HG02973 (cell line): ENCODE data around the gene ZNF341.
"Not testable (repeated sequence)": the region's sequence is repeated elsewhere in the genome, so short reads cannot be mapped to it uniquely, and the experiment has no call there.

Source experiments
- ATAC-seq: cut with Tn5 transposase; IDR thresholded peaks from one replicate; pipeline ENCODE4 v1.9.1; 2021; ENCODE audit warnings: moderate library complexity; ENCODE audit not compliant: unreplicated experiment

Gene ZNF341

DNA sequence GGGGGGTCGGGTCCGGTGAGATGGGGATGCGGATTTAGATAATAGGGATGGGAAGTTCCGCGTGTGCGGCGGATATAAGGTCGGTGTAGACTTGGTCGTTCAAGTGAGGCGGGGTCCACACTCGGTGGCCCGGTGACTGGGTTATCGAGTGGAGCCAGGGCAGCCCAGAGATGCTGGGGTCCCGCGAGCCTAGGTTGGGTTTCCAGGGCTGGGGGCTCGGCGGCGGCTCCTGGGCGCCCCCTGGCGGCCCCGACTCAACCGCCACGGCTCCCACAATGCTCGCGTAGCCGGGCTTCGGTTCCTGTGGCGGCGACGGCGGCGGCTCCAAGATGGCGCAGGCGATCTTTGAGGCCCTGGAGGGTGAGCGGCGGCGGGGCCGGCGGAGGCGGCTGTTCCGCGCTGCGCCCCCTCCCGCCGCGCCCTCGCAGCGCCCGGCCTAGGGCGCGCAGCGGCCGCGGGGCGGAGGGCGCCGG is at the start of gene ZNF341:
Gene ZNF341, plus strand, starts transcription at position 304 of the 473 bp plus-strand sequence. Its CDS starts 26 bp downstream, at position 330.
- peak; percentile 61 for ATAC-seq

DNA sequence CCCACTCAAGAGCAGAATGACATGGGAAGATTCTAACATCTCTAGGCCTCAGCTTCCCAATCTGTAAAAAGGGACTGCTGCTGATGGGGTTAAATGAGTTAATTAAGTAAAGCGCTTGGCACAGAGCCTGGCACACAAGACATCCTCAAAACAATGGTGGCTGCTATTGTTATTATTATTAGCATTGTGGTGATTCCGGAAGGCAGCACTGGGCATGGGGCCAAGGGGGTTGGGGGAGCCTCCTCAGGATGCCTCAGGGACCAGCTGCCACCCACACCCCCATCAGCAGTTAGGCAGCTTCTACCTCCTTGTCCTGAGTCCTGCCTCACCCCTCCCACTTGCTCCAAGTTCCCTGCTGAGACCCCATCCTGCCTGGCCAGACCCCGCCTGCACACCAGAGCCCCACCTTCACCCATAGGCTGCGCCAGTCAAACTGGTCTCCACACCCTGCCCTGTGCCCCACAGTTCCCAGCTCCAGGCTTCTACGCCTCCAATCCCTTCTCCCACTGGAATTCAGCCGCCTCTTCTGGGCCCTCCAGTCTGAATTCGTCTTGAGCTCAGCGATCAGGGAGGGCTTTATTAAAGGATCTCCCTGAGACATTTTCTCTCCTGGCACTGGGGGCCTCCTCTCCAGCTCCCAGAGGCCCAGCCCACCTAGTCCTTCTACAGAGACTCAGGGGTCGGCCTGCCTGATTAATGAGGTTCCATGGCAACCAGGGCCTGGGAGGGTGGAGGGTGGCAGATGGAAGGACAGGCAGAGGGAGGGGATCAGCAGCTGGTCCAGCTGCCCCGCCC is 47.1 kb upstream of the ZNF341 start:
- no peak for ATAC-seq

DNA sequence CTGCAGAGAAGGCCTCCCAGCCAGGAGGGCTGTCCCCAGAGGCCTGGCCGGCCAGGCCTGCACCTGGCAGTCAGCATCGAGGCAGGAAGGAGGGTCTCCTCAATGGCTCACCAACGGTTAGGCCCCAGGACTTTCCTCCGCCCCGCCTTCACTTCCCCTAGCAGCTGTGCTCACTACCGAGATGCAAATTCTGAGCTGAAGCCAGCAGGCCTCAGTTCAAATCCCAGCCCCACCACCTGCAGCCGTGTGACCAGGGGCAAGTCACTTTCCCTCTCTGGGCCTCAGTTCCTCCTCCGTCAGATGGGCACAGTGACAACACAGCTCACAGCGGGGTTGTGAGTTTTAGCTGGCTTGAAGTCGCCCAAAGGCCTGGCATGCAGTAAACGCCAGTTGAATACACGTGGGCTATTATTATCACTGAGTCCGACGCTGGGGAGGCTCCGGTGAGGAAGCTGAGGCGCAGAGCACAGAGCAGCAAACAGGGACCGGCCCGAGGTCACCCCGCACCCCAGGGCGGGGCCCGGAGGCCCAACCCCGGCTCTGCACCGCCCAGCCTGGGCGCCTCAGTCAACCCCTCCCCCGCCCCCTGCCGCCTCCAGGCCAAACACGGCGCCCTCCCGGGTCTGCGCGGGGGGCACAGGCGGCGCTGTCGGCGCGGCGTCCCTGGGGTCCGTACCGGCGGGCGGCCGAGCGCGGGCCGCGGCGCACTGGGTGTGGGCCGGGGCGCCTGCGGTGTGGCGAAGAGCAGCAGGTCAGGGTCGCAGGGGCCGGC is 46.3 kb upstream of the ZNF341 start:
- peak; percentile 35 for ATAC-seq

DNA sequence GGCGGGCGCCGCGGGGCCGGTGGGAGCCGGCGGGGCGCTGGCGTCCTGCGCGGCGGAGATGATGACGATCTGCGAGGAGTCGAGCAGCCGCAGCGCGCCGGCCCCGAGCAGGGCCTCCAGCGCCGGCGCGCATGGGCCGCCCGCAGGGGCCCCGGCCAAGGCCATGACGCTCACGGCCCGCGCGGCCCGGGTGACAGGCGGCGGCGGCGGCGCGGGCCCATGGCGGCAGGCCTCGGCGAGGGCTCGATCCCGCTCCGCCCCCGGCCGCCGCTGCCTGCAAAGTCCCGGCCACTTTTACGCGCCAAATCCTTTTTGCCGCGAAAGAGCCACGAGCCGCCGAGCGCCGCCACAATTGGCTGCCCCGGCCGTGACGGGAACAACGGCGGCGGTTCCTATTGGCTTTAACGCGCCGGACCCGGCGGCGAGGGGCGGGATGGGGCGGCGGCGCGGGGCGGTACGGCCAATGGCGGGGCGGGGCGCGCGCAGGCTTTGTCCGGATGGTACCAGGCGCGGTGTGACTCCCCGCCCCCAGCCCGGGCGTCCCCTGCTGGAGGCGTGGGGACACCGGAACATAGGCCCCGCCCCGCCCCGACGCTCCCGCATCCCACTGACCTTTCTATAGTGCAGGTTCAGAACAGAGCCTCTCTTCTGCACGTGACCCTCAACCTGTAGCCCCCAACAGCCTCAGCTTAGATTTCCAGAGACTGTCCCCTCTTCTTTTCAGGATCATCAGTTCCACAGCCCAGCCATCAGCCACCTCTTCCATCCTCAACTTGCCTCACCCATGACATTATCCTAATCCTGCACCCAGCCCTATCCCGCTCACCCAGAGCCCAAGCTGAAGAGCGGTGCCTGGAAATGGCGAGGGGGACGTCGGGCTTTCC is 45.5 kb upstream of the ZNF341 start, which contains the start of gene E2F1:
Gene E2F1, minus strand, starts transcription at position 286 of the 884 bp plus-strand sequence. Its CDS starts 121 bp downstream, at position 165.
- peak; percentile 65 for ATAC-seq

DNA sequence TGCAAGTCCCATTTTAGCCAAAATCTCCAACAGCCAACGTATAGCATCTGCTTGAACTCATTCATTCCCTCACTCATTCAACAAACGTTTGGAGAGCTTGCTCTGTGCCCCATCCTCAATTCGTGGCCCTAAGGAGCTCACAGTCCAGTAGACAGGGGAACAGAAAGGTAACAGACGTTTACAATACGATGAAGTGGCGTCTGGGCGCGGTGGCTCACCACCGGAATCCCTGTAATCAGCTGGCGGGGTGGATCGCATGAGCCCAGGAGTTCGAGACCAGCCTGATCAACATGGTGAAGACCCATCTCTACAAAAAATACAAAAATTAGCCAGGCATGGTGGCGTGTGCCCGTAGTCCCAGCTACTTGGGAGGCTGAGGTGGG is 44.8 kb upstream of the ZNF341 start:
- ATAC-seq: no peak

DNA sequence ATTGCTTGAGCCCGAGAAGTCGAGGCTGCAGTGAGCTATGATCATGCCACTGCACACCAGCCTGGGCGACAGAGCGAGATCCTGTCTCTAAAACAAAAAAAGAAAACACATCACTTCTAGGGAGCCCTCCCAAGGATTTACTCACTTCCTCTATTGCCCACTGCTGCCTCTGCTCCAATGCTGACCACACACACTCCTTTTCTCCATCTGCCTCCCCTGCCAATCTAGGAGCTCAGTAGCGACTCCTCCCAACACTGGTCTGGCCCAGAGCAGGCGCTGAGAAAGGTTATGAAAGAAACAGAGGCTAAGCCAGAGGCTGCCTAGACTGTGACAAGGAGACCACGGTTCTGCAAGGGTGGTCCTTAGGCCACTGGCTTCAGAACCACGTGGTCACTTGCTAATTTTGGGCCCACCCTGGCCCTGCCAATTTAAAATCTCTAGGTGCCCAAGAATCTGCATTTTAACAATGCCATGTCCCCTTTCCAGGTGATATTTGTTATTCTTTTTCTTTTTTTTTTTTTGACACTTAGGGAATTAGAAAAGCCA is 44.4 kb upstream of the ZNF341 start:
- no peak for ATAC-seq

DNA sequence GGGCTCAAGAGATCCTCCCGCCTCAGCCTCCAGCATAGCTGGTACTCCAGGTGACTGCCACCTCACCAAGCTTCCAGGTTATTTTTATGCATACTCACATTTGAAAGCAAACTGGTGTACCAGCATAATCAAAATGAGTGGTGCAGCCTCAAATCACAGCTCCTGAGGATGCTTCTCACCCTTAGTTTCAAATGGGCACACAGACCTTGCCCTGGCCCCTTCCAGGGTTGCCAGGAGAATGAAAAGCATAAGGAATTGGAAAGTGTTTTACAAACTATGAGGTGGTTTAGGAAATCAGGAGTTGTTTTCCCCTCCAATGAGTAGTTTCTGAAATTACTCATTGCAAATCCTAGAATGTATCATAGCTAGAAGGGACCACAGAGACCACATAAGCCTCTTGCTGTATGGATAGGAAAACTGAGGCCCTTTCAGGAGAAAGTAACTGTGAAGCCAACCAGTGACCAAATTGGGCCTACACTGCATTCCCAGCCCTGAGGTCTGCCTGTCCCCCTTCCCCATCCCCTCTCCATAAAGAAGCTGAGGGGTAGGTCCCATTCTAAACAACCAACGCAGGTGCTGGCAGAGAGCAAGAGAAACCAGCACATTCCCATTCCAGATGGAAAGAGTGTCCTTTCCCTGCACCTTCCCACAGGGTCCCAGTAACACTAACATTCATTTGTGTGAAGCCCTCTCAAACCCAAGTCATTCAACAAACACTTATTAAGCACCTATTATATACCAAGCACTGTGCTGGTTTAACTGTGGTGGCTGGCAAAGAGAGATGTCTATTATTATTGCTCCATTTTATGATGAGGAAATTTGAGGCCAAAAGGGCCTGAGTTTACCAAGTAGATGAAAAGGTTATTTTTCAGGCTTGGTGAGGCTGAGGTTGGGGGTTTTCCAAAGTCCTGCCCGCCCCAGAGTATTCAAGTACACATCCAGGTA is 43.5 kb upstream of the ZNF341 start:
- ATAC-seq: no peak

DNA sequence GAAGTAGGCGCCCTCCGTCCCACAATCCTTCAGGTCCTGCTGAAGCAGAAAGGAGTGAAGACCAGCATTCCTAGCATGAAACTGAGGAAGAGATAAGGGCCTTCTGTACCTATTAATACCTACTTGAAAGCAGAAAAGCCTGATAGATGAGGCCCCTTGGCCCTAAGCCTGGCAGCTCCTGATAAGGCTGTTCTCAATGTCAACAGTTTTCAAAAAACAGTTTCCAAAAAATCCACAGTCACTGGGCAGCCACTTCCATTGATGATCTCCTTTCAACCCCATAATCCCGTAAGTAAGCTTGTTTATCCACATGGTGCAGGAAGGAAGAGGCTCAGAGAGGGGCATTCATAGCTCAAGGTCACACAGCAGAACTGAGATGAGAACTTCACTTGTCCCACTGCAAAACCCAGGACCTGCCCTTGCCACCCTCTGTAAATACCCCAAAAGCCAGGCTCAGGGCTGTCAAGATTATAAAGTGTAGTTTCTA is 42.8 kb upstream of the ZNF341 start:
- no peak for ATAC-seq

DNA sequence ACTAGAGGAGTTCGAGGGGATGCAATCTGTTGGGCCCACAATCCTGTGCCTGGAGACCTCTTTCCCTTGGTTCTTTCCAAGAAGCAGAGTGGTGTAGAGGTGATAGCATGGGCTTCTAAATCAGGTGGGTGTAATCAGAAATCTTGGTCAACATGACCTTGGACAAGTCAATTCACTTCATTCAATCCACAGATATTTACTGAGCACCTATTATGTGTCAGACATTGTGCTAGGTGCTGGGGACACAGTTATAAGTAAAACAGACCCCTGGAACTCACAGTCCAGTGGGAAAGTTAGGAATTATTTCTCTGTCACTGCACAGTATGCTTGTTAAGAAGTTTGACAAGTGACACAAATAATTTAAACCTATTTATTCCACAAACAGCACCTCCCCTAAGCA is 42.3 kb upstream of the ZNF341 start:
- ATAC-seq: no peak

DNA sequence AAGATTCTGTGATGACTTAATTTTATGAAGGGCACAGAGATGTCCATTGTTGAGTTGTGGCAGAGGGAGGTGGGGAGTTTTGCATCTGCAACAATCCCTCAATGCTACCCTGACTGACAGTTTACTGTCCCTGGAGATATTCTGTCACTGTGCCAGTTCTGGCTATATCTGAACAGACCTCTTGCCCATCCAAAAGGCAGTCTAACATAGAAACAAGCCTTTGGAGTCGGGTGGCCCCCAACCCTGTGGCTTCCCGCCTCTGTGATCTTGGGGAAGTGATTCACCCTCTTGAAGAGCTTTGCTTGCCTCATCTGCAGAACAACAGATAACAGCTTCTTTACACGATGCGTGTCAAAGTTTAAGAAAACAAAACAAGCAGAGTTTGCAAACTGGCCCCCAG is 41.8 kb upstream of the ZNF341 start:
- ATAC-seq: no peak

DNA sequence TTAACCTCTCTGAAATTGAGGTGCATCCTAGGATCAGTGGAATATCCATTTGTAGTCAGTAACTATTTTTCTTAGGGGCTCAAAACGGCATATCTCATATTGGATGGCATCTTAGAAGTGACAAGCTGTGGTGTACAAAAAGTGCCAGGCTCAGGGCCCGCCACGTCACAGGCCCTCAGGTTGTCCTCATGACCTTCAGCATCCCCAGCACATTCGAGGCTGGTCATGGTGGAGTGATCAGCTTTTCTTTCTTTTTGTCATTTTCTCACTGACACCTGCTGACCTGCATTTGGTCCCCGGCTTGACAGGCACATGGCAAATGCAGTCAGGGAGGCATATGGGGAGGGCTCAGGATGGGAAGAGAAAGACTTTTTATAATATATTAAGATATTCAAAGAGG is 38.5 kb upstream of the ZNF341 start:
- no peak for ATAC-seq

DNA sequence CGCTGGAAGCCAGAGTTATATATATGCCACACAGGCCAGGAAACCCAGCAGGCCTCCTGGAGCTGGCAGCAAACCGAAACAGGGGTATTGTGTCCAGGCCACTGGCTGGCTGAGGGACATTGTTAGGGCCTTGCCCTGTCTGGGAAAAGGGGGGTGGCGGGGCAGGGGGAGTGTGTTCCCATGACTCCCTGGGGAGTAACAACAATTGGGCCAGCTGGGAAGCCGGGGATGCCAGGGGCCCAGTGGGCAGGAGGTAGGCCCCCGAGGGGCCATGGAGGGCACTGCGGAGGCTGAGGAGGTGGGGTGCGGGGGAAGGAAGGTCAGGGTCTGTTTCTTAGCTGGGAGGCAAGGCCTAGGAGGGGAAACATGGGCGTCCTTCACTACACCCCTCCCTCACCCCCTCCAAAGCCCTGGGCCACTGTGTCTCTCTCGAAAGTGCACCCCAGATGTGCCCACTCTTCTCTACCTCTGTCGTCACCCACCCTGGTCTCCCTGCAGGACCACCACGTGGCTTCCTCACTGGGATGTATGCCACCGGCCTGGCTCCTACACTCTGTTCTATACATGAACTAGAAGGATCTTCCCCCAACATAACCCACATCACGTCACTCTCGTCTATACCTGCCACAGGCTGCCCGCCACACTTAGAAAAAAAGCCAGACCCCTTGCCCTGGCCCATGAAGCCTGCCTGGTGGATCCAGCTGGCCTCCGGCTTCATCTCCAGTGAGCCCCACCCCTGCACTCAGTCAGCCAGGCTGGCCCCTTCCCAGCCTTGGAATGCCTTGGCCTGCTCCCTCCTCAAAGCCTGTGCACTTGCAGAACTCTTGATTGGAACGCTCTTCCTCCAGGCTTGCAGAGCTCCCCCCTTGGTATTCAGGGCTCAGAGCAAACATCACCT is 37.8 kb upstream of the ZNF341 start:
- ATAC-seq: no peak

DNA sequence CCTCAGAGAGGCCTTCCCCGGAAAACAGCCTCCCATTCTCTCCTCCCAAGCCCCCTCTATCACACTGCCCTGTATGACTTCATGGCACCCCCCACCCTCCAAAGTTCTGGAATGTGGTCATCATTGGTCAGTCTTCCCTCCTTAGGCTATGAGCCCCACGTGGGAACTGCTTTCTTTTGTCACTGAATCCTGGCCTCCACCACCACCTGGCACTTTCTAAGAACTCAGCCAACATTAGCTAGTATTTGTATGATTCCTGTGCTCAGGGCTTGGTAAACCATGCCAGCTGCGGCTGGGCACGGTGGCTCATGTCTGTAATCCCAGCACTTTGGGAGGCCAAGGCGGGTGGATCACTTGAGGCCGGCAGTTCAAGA is 37.2 kb upstream of the ZNF341 start:
- ATAC-seq: no peak

DNA sequence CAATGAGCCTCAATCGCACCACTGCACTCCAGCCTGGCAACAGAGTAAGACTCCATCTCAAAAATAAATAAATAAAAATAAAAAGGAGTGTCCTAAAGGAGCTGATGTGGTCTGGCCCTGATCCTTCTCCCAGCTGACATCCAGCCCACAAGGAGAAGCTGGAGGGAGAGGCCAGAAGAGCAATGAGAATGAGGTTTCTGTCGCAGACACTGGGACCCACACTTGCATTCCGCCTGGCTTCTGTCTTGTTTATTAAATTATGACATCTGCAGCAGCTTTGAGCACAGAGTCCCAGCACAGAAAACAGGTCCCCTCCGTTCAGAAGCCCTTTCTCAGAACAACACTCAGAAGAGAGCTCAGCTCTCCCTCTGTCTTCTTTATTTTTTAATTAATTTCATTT is 35.3 kb upstream of the ZNF341 start:
- no peak for ATAC-seq

DNA sequence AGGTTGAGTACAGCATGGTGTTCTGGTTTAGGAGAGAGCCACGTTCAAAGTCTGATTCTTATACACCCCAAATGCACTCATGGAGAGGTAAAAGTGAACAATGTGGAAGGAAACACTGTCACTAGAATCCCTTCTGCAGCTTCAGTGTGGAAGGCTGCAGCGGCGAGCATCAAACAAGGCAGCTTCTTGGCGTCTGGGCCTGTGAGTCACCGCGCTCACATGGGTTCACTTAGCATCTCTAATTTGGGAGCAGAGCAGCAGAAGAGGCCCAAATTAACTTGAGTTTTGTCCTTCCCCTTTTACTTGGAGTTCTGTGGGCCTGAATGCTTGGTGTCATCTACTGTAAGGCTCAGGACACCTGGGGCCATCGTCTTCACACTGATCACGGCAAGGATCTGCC is 34.7 kb upstream of the ZNF341 start:
- ATAC-seq: no peak

DNA sequence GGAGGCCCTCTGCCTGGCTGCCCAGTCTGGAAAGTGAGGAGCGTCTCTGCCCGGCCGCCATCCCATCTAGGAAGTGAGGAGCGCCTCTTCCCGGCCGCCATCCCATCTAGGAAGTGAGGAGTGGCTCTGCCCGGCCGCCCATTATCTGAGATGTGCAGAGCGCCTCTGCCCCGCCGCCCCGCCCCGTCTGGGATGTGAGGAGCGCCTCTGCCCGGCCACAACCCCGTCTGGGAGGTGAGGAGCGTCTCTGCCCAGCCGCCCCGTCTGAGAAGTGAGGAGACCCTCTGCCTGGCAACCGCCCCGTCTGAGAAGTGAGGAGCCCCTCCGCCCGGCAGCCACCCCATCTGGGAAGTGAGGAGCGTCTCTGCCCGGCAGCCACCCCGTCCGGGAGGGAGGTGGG is 32.8 kb upstream of the ZNF341 start:
- not testable (repeated sequence) for ATAC-seq

DNA sequence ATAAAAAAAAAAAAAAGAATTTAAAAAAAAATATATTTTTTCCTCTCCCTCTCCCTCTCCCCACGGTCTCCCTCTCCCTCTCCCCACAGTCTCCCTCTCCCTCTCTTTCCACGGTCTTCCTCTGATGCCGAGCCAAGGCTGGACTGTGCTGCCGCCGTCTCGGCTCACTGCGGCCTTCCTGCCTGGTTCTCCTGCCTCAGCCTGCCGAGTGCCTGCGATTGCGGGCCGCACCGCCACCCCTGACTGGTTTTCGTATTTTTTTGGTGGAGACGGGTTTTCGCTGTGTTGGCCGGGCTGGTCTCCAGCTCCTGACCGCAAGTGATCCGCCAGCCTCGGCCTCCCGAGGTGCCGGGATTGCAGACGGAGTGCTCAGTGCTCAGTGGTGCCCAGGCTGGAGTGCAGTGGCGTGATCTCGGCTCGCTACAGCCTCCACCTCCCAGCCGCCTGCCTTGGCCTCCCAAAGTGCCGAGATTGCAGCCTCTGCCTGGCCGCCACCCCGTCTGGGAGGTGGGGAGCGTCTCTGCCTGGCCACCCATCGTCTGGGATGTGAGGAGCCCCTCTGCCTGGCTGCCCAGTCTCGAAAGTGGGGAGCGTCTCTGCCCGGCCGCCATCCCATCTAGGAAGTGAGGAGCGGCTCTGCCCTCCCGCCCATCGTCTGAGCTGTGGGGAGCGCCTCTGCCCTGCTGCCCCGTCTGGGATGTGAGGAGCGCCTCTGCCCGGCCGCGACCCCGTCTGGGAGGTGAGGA is 30.9 kb upstream of the ZNF341 start:
- ATAC-seq: not testable (repeated sequence)
